Adrenal gland (tissue), 5 donors: Measurements from ENCODE around the gene PIK3CB.

Source experiments
- CTCF ChIP-seq, 6 experiments: fragments of 450-650 bp in 4 of 6; fragments of 200-600 bp in 2 of 6; sonication (generic) in 1 of 6; IDR thresholded peaks; 1 replicate in 5 of 6; 2 replicates in 1 of 6; pipeline versions ENCODE4 v1.5.1 to v1.8.0; 2016 to 2021; ENCODE audit warnings: antibody characterized with exemption in 6 of 6, mild to moderate bottlenecking in 2 of 6, moderate library complexity in 1 of 6
- POLR2A ChIP-seq, 2 donors: fragments of 450-650 bp; IDR thresholded peaks; one replicate each; pipeline ENCODE4 v1.6.1; 2017; ENCODE audit warnings: antibody characterized with exemption in 2 of 2, mild to moderate bottlenecking in 2 of 2, moderate library complexity in 1 of 2
- donor health status: DM: no; HTN: no; CAD: no.

GRCh38 chr3:138678874-138679392 lies 155.8 kb downstream of the PIK3CB start:
- no peak for TF ChIP-seq CTCF (IDR thresholded peaks at IDR 0.05)
- TF ChIP-seq POLR2A (IDR thresholded peaks at IDR 0.05): no peak
